DOHH2 (cell line): Measurements from ENCODE around the gene KCNK3.

Source experiments
- EZH2phosphoT487 ChIP-seq: fragments of 200-600 bp; sonication (generic); IDR thresholded peaks from 2 replicates; pipeline ENCODE4 v1.6.1; 2017; ENCODE audit warnings: borderline replicate concordance, mild to moderate bottlenecking, antibody characterized with exemption, low read length, moderate library complexity, mixed read lengths
- TF ChIP-seq, protein P1 (sequence below): fragments of 200-600 bp; sonication (generic); IDR thresholded peaks from one replicate; pipeline ENCODE4 v1.5.1; 2014; ENCODE audit warnings: antibody characterized with exemption, mild to moderate bottlenecking, low read depth, low read length; ENCODE audit not compliant: poor library complexity, severe bottlenecking

GRCh38 chr2:26706093-26706492, 13.6 kb downstream of the KCNK3 start:
- TF ChIP-seq, protein P1, sequence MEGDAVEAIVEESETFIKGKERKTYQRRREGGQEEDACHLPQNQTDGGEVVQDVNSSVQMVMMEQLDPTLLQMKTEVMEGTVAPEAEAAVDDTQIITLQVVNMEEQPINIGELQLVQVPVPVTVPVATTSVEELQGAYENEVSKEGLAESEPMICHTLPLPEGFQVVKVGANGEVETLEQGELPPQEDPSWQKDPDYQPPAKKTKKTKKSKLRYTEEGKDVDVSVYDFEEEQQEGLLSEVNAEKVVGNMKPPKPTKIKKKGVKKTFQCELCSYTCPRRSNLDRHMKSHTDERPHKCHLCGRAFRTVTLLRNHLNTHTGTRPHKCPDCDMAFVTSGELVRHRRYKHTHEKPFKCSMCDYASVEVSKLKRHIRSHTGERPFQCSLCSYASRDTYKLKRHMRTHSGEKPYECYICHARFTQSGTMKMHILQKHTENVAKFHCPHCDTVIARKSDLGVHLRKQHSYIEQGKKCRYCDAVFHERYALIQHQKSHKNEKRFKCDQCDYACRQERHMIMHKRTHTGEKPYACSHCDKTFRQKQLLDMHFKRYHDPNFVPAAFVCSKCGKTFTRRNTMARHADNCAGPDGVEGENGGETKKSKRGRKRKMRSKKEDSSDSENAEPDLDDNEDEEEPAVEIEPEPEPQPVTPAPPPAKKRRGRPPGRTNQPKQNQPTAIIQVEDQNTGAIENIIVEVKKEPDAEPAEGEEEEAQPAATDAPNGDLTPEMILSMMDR, result no peak
- no peak for TF ChIP-seq EZH2phosphoT487
